Chondrocyte (in vitro differentiated cells): ENCODE data around the gene KRT40. TPM values are rescaled to one million over a fixed set of nuclear protein-coding genes. Genes with fewer than 3 reads are reported as not detected.

Experiments
- DNase-seq: peaks from one replicate; pipeline ENCODE4 v3.0.0; 2021; ENCODE audit warnings: mixed read lengths, low spot score
- H3K27ac Mint-ChIP-seq: one replicate; pipeline ENCODE4 v1.8.0; 2021; ENCODE audit warnings: mild to moderate bottlenecking, moderate library complexity, mixed read lengths; ENCODE audit not compliant: unreplicated experiment
- H3K27me3 Mint-ChIP-seq: 2 replicates; pipeline ENCODE4 v1.8.0; 2021; ENCODE audit warnings: low read depth, mixed read lengths
- H3K36me3 Mint-ChIP-seq: 2 replicates; pipeline ENCODE4 v1.8.0; 2021; ENCODE audit warnings: low read depth, mixed read lengths
- H3K4me1 Mint-ChIP-seq: 2 replicates; pipeline ENCODE4 v1.8.0; 2021; ENCODE audit warnings: low read depth, mild to moderate bottlenecking, mixed read lengths
- H3K4me3 Mint-ChIP-seq: one replicate; pipeline ENCODE4 v1.8.0; 2021; ENCODE audit warnings: mild to moderate bottlenecking, moderate library complexity, mixed read lengths; ENCODE audit not compliant: unreplicated experiment
- H3K9me3 Mint-ChIP-seq: 2 replicates; pipeline ENCODE4 v1.8.0; 2021; ENCODE audit warnings: low read depth, mixed read lengths
- total RNA-seq: library from RNA; stranded (reverse); gene quantifications from 3 replicates; pipeline ENCODE4 v1.2.1, GENCODE V29; 2021
- TF ChIP-seq, protein P1 (sequence below): fragments of 200-600 bp; sonication (generic); IDR thresholded peaks from 2 replicates; pipeline ENCODE4 v1.5.0; 2021; ENCODE audit warnings: antibody characterized with exemption, mild to moderate bottlenecking, moderate library complexity

The KRT40 gene
- total RNA-seq, 1 donor from 2014 or later, result not detected

DNA sequence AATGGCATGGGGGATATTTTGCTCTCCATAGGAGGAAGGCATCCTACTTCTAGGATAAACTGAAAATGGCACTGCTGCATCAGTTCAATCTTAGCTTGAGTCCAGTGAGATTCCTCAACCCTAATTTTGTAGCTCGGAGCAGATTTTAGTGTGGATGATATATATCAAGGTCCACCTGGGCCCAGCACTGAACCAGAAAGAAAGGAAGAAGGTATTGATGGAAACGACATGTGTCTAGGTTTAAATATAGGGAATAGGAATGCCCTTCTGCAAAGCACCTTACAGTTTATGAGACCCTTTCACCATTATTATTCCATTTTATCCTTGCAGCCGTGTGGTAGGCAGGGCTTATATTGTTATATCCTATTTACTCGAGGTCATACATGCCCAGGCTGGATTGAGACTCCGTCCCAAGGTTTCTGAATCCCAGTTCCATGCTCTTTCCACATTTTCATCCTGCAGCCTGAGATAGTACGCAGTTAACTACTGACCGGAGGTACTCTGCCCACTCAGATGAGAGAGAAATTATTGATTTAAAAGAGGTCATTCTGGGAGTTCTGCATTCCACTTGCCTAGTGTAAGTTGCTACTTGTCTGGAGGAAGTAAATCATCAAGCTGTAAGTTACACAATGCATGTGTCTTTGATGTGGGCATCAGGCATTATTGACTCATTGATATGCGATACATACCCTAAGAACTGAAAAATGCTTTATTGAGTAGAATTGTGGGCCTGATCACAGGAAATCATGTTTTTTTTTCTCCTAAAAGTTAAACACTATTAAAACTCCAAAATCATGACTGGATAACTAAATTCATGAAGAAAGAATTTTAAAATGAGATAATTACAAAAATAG lies 27.5 kb downstream of the KRT40 start:
- Mint-ChIP-seq H3K27me3 (no peaks in the 10 kb centered on the region), H3K27ac (peak overlapping the region; percentile 0), H3K36me3 (no peaks in the 10 kb centered on the region), H3K4me1 (peaks cover 37% of the 10 kb centered on the region), H3K4me3 (no peak overlapping the region), H3K9me3 (no peaks in the 10 kb centered on the region)
- no peak for DNase-seq
- TF ChIP-seq, protein P1, sequence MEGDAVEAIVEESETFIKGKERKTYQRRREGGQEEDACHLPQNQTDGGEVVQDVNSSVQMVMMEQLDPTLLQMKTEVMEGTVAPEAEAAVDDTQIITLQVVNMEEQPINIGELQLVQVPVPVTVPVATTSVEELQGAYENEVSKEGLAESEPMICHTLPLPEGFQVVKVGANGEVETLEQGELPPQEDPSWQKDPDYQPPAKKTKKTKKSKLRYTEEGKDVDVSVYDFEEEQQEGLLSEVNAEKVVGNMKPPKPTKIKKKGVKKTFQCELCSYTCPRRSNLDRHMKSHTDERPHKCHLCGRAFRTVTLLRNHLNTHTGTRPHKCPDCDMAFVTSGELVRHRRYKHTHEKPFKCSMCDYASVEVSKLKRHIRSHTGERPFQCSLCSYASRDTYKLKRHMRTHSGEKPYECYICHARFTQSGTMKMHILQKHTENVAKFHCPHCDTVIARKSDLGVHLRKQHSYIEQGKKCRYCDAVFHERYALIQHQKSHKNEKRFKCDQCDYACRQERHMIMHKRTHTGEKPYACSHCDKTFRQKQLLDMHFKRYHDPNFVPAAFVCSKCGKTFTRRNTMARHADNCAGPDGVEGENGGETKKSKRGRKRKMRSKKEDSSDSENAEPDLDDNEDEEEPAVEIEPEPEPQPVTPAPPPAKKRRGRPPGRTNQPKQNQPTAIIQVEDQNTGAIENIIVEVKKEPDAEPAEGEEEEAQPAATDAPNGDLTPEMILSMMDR, result no peak

DNA sequence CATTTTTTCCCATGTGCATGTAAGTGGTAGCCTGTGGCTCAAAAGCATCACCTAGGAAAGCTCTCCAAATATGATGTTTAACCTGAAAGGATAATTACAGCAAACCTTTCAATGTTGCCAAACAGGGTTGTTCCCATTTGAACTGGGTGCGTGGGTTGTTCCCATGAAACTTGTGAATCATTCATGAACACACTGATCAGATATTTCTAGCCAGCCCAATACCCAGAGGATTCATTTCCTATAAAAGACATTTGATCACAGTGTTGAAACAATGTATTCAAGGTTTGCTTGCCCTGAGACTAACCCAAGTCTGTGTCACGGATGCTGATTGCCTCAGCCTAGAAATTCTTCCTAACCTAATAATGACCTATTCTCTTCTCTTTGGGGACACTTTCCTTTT lies 30.2 kb downstream of the KRT40 start:
- no peak overlapping the region for H3K4me3 Mint-ChIP-seq
- H3K27ac Mint-ChIP-seq, result no peak overlapping the region
- no peak for DNase-seq
- H3K4me1 Mint-ChIP-seq, result peaks cover 37% of the 10 kb centered on the region
- H3K36me3 Mint-ChIP-seq, result no peaks in the 10 kb centered on the region
- H3K9me3 Mint-ChIP-seq, result no peaks in the 10 kb centered on the region
- TF ChIP-seq, protein P1, result no peak
- peaks cover 9% of the 10 kb centered on the region for H3K27me3 Mint-ChIP-seq

DNA sequence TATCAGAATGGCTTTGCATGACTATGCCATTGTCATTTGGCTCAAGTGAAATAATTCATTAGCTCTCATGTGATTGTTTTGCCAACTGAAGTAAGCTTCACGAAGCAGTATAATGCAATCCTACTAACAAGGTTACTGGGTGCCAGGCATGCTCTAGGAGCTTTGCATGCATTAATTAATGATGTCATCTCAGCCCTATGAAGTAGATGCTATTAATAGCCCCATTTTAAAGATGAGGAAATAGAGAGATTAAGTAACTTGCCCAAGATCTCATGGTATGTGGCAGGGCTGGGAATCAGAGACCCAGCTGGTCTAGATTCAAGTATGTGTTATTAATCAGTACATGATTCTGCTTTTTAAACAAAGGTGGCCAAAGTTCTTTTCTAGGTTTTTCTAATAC lies 31.5 kb downstream of the KRT40 start:
- Mint-ChIP-seq H3K4me3 (no peak overlapping the region), H3K4me1 (peaks cover 30% of the 10 kb centered on the region), H3K27ac (no peak overlapping the region)

DNA sequence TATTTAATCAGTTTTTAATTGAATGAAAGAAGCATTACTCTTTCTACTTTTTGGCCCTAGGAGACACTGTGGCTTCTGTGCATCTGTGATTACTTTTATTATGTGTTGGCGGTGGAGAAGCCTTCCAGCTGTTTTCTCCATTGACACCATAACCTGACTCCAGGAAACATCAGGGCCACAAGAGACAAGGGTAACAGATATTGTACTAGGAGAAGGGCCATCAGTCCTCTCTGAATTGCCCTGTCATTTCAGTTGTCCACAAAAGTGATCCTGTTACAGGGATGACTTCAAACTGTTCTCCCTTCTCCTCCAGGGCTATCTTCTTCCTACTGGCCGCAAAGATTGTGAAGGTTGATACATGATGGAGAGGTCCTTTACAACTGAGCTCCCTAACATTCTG lies 32.0 kb downstream of the KRT40 start:
- H3K27me3 Mint-ChIP-seq, result peaks cover 10% of the 10 kb centered on the region
- no peak overlapping the region for H3K4me3 Mint-ChIP-seq
- no peaks in the 10 kb centered on the region for H3K9me3 Mint-ChIP-seq
- TF ChIP-seq, protein P1, result no peak
- no peaks in the 10 kb centered on the region for H3K36me3 Mint-ChIP-seq
- no peak for DNase-seq
- peaks cover 25% of the 10 kb centered on the region for H3K4me1 Mint-ChIP-seq
- no peak overlapping the region for H3K27ac Mint-ChIP-seq

More for the DNA sequence above, 31.5 kb downstream of the KRT40 start:
- Mint-ChIP-seq H3K9me3 (no peaks in the 10 kb centered on the region), H3K36me3 (no peaks in the 10 kb centered on the region), H3K27me3 (peaks cover 10% of the 10 kb centered on the region)
- TF ChIP-seq, protein P1, result no peak
- no peak for DNase-seq

DNA sequence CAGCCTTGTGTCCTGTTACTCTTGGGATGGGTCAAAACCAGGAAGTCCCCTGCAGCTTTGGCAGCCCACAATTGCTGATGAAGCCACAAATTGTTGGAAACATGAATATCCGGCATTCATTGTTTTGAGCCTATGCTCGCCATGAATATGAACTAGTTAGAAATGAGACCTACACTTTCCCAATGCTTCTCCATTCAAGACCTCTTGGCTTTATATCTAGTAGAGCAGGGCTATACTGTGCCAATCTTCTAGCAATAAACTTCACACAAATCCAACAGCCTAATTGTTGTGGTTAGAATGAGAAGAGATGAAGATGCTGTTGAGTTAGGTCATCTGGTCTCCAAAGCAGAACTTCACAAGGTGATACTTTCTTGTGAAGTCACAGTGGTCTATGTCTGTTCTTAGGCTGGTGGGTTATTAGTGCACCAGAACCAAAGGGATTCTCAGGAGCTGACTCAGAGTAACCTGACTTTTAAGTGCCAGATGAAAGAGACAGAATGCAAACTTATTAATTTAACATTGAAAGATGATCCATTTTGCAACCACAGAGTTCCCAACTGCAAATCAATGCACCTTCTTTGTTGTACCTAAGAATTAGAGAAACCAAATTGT lies 33.0 kb downstream of the KRT40 start:
- Mint-ChIP-seq H3K36me3 (no peaks in the 10 kb centered on the region), H3K27ac (no peak overlapping the region), H3K4me1 (peaks cover 15% of the 10 kb centered on the region), H3K9me3 (no peaks in the 10 kb centered on the region), H3K27me3 (peaks cover 10% of the 10 kb centered on the region), H3K4me3 (no peak overlapping the region)
- TF ChIP-seq, protein P1, result no peak
- no peak for DNase-seq
